PC-9 (cell line): ENCODE data around the gene HOXA9.

Experiments
- EZH2 ChIP-seq: fragments of 200-600 bp; sonication (generic); IDR thresholded peaks from 2 replicates; pipeline ENCODE4 v1.8.0; 2017; ENCODE audit warnings: antibody characterized with exemption, low read depth
- TF ChIP-seq, protein P1 (sequence below): fragments of 200-600 bp; sonication (generic); conservative IDR thresholded peaks from 2 replicates; pipeline ENCODE4 v1.6.1; 2017; ENCODE audit warnings: mixed run types, antibody characterized with exemption, mild to moderate bottlenecking, moderate library complexity

DNA sequence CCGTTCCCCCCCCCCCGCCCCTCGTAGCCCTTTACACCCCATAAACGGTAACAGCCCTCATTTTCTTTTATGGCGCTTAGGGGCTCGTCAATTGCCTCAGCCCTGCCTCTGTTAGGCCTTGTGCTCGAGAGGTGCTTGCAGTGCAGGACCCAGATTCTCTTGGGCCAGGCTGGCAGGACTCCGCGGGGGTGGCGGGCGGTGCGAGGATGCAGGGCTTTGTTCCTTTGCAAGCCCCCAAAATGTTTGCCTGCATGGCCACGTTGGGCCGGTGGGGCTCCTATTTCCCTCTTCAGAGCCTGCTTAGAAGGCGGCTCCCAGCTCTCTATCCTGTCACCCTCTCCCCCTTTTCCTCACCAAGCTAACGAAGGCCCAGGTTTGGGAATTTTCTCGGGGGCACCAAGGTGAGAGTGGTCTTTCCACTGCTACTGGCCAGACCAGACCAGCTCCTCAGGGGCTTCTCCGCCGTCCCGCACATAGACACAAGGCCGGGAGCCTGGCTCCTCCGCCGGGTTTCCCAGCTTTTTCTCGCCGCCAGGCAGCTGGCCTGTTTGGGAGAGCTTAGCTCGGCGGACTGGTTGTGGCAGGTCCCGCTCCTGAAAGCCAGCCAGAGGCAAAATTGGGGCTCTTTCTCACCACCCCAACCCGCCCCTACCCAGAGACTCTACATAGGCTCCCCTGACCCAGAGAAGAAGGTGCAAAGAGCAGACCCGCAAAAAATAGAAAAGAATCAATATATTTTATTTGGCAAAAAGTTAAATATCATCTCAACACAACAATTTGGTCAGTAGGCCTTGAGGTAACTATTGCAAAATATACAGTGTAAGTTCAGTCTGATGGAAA is 3.4 kb downstream of the HOXA9 start:
- TF ChIP-seq, protein P1, sequence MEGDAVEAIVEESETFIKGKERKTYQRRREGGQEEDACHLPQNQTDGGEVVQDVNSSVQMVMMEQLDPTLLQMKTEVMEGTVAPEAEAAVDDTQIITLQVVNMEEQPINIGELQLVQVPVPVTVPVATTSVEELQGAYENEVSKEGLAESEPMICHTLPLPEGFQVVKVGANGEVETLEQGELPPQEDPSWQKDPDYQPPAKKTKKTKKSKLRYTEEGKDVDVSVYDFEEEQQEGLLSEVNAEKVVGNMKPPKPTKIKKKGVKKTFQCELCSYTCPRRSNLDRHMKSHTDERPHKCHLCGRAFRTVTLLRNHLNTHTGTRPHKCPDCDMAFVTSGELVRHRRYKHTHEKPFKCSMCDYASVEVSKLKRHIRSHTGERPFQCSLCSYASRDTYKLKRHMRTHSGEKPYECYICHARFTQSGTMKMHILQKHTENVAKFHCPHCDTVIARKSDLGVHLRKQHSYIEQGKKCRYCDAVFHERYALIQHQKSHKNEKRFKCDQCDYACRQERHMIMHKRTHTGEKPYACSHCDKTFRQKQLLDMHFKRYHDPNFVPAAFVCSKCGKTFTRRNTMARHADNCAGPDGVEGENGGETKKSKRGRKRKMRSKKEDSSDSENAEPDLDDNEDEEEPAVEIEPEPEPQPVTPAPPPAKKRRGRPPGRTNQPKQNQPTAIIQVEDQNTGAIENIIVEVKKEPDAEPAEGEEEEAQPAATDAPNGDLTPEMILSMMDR = no peak
- TF ChIP-seq EZH2 = no peak
